ENCODE data around the gene MOB3B.

GRCh38 chr9:27518809-27519208 lies 10.8 kb downstream of the MOB3B start:
- TF ChIP-seq, protein P1, sequence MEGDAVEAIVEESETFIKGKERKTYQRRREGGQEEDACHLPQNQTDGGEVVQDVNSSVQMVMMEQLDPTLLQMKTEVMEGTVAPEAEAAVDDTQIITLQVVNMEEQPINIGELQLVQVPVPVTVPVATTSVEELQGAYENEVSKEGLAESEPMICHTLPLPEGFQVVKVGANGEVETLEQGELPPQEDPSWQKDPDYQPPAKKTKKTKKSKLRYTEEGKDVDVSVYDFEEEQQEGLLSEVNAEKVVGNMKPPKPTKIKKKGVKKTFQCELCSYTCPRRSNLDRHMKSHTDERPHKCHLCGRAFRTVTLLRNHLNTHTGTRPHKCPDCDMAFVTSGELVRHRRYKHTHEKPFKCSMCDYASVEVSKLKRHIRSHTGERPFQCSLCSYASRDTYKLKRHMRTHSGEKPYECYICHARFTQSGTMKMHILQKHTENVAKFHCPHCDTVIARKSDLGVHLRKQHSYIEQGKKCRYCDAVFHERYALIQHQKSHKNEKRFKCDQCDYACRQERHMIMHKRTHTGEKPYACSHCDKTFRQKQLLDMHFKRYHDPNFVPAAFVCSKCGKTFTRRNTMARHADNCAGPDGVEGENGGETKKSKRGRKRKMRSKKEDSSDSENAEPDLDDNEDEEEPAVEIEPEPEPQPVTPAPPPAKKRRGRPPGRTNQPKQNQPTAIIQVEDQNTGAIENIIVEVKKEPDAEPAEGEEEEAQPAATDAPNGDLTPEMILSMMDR (IDR thresholded peaks at IDR 0.05) = no peak
- TF ChIP-seq EP300 (IDR thresholded peaks at IDR 0.05) = no peak
- no peak for TF ChIP-seq POLR2A (IDR thresholded peaks at IDR 0.05)
